GM10266 (cell line): Measurements from ENCODE around the gene ZNF503.

Experiments
- DNase-seq: peaks from one replicate; pipeline ENCODE4 v3.0.0; 2012; ENCODE audit errors: extremely low spot score
- CTCF ChIP-seq: IDR thresholded peaks from 2 replicates; pipeline ENCODE4 v1.5.1; 2012; ENCODE audit warnings: mild to moderate bottlenecking, low read depth; ENCODE audit not compliant: control insufficient read depth, insufficient read depth; ENCODE audit errors: missing control alignments

Gene ZNF503

GRCh38 chr10:75390178-75390577, 11.4 kb downstream of the ZNF503 start:
- no peak for DNase-seq

GRCh38 chr10:75388082-75388481, 13.5 kb downstream of the ZNF503 start:
- DNase-seq, result no peak
- TF ChIP-seq CTCF, result no peak

More at GRCh38 chr10:75390178-75390577, 11.4 kb downstream of the ZNF503 start:
- no peak for TF ChIP-seq CTCF

GRCh38 chr10:75386128-75386527, 15.4 kb downstream of the ZNF503 start:
- TF ChIP-seq CTCF, result no peak
- DNase-seq, result no peak

GRCh38 chr10:75379817-75380216, 21.7 kb downstream of the ZNF503 start:
- no peak for TF ChIP-seq CTCF
- DNase-seq, result no peak

- no peak for DNase-seq
- no peak for TF ChIP-seq CTCF
These were observed 22.3 kb downstream of the ZNF503 start for GRCh38 chr10:75379212-75379724.

GRCh38 chr10:75378379-75378778, 23.2 kb downstream of the ZNF503 start:
- DNase-seq, result no peak
- no peak for TF ChIP-seq CTCF

GRCh38 chr10:75377869-75378268, 23.7 kb downstream of the ZNF503 start:
- DNase-seq, result no peak
- TF ChIP-seq CTCF, result no peak
